GM04503 (cell line): ENCODE data around the gene CD300LB.
"Not testable (repeated sequence)": the region's sequence is repeated elsewhere in the genome, so short reads cannot be mapped to it uniquely, and the experiment has no call there.

Experiments
- DNase-seq: peaks from one replicate; pipeline ENCODE4 v3.0.0-alpha.2; 2012; ENCODE audit warnings: low read depth

The CD300LB gene

DNA sequence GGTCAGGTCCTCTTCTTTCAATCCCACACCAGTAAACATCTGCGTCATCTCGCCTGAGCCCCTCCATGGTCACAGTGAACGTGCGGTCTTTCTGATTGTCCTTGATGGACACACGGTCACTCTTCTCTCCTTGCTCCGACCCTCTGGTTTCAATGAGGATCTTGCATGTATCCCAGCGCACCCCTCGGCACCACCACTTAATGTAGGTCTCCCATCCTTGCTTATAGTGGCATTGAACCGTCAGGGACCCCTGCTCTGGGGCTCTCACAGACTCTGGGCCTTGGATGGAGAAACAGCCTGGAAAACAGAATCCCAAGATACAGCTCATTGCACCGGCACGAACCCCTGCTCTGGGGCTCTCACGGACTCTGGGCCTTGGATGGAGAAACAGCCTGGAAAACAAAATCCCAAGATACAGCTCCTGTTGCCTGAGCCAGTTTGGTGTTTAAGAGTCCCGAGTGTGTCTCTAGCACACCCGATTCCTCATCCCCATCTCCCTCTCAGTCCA is 5.4 kb downstream of the CD300LB start:
- DNase-seq, result no peak

DNA sequence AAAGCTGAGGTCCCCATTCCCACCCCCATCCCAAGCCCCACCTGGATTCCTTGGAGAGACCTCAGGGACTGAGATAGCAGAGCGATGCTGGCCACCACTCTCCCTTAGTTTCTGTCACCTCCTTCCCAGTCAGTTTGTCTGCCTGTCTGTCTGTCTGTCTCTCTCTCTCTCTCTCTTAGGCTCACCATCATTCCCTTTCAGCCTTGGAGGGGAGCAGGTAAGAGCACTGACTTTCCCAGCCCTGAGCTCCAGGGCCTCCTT is 5.9 kb downstream of the CD300LB start:
- DNase-seq, result no peak

DNA sequence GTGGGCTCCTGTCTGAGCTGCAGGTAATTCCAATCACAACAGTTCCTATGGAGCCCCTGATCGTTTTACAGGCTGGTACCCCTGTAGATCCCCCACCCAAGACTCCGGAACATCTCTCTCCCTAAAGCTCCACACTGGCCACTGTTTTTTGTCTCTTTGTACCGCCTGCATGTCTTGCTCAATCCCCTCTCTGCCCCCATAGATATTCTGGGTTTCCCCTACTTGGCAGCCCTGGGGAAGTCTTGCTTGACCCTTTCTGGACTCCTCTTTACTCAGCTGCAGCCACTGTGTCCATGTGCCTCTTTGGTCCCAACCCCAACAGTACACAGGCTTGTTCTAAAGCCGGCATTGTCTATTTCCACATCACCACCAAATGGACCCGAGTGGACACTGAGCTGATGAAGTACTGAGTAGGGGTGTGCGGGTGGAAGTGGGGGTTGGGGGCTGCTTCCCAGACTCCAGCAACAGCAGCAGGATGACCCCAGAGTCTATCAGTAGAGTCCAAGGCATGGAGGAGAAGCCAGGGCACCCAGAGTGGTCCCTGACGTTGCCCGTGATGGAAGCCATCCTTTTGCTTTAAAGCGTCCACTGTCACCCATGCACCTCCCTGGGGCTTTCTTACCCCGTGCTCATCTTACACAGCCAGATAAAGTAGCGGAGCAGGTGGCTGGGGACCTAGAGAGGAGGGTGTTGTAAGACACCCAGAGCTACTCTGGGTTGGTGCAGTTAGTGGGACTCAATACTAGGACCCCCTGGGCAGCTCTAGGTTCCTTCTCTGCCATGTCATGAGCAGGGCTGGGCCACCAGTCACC is 6.4 kb downstream of the CD300LB start:
- no peak for DNase-seq

DNA sequence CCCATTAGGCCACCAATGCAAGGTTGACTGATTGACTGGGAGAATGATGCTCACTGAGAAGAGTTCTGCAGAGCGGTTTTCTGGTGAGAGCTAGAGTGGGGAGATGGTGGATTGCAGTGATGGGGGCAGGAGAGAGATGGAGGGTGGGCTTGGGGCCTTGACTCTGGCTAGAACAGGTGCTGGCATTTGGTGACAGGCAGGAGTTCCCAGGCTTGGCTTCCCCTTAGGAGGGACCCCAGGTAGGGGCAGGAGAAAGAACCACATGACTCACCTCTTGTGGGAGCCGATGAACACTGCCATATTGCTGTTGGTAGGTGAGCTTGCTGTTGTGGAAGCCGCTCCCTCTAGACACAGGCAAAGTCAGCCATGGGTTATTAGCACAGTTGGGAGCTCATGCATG is 8.0 kb downstream of the CD300LB start:
- no peak for DNase-seq

DNA sequence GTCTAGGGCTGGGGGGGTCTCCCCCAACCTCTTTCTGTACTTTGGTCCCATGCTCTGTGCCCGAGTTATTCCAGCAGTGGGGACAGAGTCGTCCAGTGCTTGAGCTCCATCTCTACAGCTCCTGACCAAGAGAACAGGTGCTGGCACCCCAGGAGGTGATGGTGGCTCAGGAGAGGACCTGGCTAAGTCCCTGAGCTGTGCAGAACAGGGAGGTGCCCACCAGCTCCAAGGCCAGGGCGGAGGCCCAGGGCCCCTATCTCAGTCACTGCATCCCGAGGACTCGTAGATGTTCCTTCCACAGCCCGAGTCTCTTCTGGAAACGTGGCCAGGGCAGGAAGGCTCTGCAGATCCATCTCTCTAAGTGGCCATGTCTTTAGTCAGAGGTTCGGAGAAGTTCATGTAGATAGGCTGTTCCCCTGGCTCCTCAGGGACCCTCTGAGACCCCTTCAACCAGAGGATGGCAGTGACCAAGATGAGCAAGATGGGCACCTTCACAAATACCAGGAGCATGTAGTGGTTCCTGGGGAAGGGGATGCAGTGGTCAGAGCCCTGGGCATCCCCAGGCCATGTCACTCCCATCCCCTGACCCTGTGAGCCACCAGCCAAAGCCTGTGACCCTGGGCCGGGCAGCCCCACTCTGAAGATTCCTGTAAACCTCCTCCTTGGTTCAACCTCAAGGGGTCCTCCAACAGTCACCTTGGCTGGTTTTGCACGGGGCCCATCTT is 8.7 kb downstream of the CD300LB start:
- DNase-seq, result no peak

DNA sequence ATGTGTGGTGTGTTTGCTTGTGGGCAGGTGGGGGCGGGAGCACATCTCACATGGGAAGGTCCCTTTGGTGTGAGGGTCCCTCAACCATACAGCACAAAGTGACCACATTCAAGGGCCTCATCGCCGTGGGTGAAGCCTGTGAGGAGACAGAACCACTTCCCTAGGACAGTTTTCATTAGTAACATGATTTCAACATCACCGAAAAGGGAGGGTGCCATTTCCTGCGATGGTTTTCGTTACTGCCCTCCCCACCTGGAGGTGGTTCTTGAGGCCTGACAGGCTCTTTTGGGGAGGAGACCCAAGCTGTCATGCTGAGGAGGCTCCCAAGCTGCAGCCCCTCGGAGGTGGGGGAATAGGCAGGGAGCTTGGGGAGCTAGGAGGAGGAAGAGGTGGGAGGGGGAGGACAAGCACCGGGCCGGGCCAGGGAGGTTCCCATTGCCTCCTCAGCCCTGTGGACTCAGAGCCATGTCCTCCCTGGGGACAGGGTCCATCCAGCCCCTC is 9.5 kb downstream of the CD300LB start:
- DNase-seq, result no peak

DNA sequence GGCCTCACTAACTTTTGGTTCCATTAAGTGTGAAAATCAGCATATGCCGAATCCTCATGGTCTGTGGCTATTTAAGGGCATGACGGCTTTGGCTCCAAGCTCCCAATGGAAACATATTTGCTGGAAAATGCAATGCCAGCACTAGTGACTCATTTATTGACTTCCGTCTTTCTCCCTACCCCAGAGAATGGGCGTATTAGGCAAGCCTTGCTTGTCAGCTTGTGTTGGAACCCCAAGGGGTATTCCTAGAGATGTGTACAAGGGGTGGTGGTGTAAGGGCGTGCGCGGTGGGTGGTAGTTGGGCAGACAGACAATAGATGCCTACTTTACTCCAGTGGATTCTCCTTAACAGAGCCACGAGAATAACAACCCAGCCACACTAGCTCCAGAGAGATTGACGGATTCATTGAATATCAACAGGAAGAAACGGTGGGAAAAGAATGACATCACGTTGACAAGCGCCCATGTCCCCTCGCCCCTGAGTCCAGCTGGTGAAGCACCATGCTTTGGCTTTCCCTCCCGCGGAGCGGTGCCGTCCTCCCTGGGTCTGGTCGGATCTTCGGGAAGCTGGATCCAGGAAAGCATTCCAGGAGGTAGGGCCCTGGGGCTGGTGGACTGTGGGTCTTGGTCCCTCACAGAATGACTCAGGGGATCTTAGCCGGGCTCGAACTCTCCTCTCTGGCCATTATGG is 10.3 kb downstream of the CD300LB start:
- DNase-seq, result no peak

DNA sequence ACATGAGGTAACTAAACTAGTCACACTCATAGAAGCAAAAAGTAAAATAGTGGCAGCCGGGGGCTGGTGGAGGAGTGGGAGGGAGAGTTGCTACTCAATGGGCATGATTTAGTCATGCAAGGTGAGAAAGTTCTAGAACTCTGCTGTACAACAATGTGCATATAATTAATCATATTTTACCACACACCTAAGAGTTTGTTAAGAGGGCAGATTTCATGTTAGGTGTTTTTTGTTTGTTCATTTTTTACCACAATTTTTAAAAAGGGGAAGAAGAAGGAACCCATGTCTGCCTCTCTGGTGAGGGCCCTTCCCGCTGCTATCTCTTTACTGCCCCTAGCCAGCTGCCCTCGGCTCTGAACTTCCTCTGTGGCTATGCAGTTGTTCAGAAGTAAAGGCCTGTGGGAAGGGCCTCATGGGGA is 11.2 kb downstream of the CD300LB start:
- DNase-seq, result no peak

DNA sequence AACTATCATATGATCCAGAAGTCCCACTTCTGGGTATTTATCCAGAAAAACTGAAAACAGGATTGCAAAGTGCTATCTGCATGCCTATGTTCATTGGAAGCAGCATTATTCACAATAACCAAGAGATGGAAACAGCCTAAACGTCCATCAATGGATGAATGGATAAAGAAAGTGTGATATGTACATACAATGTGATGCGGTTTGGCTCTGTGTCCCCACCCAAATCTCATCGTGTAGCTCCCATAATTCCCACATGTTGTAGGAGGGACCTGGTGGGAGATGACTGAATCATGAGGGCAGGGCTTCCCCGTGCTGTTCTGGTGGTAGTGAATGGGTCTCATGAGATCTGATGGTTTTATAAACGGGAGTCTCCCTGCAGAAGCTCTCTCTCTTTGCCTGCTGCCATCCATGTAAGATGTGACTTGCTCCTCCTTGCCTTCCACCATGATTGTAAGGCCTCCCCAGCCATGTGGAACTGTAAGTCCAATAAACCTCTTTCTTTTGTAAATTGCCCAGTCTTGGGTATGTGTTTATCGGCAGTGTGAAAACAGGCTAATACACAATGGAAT is 12.8 kb downstream of the CD300LB start:
- DNase-seq, result not testable (repeated sequence)

DNA sequence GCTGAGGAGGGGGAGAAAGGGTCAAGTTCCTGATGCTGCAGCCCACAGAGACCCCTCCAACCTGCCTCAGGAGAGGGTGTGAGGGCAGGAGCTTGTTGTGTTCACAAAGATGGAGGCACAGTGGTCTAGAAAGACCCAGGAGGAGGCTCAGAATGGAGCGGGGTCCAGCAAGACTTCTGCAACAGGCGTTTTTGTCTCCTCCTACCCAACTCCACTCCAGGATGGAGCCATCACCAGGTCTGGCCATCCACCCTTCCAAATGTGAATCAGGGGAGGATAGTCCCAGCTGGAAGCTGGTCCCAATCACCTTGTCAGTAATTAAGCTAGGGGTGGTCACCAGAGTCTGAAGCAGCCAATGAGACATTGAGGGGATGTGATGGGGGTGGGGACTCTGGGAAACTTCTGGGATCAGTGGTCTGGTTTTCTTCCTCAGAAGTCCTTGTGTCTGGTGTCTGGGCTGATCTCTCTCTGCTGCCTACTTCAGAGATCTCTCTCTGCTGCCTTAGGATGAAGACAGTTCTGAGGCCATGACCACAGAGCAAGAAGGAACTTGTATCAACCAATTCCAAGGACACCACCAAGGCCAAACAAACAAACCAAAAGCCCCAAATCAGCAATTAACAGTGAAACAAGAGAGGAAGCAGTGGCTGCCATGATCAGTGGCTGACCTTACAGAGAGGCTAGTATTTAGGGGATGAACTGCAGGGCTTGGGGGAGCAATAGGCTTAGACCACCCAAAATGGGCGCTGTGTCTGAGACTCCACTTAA is 14.5 kb downstream of the CD300LB start:
- DNase-seq, result no peak

DNA sequence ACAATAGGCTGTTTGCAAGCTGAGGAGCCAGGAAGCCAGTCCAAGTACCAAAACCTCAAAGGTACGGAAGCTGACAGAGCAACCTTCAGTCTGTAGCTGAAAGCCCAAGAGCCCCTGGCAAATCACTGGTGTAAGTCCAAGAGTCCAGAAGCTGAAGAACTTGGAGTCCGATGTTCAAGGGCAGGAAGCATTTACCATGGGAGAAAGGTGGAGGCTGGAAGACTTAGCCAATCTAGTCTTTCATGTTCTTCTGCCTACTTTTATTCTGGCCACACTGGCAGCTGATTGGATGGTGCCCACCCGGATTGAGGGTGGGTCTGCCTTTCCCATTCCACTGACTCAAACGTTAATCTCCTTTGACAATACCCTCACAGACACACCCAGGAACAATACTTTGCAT is 15.3 kb downstream of the CD300LB start:
- DNase-seq, result no peak

DNA sequence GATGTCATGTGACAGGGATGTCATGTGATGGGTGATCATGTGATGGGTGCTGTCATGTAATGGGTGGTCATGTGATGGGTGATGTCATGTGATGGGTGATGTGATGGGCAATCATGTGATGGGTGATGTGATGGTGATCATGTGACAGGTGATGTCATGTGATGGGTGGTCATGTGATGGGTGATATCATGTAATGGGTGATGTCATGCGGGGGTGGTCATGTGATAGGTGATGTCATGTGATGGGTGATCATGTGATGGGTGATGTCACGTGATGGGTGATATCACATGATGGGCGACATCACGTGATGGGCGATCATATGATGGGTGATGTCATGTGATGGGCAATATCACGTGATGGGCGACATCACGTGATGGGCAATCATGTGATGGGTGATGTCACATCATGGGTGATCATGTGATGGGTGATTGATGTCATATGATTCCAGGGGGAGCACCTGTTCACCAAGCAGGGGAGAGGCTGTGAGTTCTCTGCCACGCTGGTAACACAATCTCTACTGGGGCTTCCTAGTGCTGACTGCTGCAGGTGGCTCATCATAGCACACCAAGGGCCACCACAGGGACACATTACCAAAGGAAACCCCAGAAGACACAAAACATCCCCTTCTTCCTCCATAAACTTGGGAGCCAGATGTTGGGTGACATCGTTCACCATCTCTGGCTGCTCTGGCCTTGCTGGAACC is 16.5 kb downstream of the CD300LB start:
- no peak for DNase-seq

DNA sequence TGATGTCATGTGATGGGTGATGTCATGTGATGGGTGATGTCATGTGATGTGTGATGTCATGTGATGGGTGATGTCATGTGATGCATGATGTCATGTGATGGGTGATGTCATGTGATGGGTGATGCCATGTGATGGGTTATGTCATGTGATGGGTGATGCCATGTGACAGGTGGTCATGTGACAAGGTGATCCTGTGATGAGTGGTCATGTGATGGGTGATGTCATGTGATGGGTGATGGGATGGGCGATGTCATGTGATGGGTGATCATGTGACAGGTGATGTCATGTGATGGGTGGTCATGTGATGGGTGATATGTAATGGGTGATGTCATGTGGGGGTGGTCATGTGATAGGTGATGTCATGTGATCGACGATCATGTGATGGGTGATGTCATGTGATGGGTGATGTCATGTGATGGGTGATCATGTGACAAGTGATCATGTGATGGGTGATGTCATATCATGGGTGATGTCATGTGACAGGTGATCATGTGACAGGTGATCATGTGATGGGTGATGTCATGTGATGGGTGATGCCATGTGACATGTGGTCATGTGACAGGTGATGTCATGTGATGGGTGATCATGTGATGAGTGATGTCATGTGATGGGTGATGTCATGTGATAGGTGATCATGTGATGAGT is 17.2 kb downstream of the CD300LB start:
- no peak for DNase-seq

DNA sequence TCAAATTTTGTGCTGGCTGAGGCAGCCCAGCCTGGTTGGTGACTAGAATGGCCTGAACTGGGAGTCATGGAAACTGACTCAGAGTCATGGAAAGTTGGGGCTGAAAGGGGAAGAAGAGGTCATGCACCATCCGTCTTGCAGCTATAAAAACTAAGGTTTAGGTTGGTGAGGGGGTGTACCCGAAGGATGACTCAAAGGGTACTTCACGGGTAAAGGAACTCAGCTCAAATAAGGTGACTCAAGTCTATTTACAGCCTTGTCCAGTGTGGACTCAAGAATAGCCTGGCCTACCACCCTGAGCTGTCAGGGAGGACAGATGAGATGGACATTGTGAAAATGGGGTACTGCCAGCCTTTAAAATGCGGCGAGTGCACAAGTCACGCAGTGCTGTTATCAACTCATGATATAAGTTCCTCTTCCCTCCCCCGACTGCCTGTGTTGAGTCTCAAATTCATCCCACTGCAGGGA is 18.6 kb downstream of the CD300LB start:
- no peak for DNase-seq

DNA sequence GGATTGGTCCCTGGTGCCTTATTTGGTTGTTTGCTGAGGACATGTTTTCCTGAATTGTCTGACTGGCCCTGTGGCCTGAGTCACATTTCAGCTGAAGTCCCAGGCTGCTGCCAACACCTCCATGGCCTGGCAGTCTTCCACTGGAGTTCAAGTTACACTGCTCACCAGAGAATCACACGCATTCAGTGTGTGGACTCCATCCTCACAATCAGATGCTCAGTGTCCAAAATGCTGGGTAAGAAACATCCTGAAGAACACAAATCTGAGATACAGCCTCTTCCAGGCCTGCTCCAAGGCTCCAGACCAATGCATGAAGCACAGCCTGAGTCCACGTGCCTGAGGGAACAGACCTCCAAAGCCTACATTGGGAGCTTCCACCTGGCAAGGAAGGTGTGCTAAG is 19.2 kb downstream of the CD300LB start:
- DNase-seq, result no peak

DNA sequence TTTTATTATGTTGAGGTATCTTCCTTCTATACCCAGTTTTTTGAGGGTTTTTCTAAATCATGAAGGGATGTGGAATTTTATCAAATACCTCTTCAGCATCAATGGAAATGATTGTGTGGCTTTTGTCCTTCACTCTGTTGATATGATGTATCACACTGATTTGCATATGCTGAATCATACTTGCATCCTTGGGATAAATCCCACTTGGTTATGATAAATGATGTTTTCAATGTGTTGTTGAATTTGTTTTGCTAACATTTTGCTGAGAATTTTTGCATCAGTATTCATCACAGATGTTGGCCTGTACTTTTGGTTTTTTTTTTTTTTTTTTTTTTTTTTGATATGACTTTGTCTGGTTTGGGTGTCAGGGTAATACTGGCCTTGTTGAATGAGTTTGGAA is 23.1 kb downstream of the CD300LB start:
- no peak for DNase-seq

DNA sequence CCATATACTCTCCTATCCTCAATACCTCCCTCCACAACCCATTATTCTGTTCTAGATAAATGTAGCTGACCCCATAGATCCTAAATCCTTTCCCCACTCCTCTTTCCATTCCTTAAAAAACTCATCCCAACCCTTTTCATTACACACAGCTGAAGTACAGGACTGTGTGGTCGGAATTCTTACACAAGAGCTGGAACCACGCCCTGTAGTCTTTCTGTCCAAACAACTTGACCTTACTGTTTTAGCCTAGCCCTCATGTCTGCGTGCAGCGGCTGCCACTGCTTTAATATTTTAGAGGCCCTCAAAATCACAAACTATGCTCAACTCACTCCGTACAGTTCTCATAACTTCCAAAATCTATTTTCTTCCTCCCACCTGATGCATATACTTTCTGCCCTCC is 27.3 kb downstream of the CD300LB start:
- not testable (repeated sequence) for DNase-seq

DNA sequence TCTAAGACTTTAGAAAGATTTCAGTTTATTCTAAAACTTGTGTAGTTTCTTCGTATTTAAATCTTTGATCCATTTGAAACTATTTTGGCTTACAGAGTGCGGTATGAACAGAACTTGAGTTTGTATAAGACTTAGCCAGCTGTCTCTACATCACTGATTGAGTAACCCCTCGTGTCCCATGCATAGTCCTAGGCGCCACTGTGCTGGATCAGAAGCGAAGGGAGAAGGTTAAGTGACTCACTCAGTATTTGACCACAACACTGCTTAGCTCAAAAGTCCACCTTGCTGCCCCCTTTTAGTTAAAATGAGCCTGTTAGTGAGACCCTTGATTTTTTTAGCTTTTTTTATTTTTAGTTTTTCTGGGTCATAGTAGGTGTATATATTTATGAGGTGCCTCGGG is 28.4 kb downstream of the CD300LB start:
- DNase-seq, result no peak

DNA sequence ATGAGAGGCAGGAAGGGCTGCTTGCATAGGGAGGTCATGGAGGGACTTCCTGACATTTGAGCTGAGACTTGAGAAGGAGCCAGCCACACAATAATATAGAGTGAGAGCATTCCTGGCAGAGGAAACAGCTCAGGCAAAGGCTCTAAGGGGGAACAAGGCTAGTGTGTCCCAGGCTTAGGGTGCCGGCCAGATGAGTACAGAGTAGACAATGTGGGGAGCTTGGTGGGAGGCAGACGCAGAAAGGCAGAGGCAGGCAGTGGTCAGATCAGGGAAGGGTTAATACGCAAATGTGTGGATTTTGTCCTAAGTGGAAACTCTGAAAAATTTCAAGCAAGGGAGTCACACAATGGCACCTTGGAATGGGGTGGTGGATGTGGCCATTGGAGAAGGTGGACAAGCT is 31.3 kb downstream of the CD300LB start:
- no peak for DNase-seq

DNA sequence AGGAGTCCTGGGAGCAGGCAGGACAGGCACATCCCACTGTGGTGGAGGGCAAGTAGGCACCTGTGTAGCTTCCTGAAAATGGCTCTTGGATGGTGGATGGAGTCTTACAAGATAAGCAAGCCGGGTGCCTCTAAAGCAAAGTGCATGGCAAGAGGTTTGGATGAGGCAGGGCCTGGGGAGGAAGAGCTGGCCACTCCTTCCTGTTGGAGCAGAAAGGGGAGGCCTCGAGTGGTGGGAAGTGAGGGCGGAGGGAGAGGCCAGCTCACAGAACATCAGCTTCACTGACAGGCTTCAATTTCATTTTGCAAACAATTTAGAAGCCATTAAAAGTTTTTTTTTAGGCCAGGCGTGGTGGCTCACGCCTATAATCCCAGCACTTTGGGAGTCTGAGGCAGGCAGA is 33.8 kb downstream of the CD300LB start:
- no peak for DNase-seq
